ENCODE data around the gene SMIM15. TPM values are rescaled to one million over a fixed set of nuclear protein-coding genes. Genes with fewer than 3 reads are reported as not detected.
A peak's percentile ranks its signal among the peaks of the same experiment; 100 is the strongest.

Gene SMIM15
- total and polyA plus RNA-seq, 2 of the 13 experiments (the other 11 are each of a cell fraction or from before 2014, with no cell fraction given), result 12.7 to 58.2 TPM

DNA sequence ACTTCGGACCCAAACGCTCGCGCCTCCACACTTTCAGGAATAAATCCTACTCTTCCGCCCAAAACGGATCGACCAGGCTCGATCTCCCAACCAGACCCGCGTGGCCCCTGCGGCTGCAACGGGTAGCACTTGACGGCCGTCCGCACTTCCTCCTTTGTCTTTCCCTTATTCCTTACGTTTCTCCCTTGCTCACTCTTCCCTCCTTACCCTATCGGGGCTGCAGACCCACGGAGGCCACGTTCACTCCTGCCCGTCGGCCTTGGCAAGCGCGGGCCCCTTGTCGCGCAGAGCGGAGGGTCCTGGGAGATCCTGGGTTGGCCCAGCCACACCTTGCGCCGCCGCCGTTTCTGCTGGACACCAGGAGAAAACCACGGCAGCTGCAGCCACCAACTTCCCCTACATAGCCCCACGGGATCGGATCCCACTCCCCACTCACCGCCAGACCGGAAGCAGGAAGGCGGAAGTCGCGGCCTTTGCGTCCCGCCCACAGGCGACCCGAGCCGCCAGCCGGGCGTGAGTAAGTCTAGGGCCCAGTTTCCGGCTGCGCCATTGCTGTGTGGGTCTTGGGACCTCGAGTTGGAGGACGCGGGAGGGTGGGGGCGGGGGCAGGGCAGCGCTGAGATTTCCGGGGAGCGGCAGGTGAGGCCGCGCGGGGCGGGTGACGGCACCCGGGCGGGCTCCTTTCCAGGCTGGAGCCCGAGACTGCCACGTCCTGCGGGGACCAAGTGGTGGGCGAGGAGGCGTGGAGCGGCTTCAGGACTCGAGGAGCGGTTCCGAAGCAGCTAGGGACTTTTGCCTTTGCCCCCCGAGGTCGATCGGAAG, at the start of gene SMIM15 (continued):
- TF ChIP-seq, protein P1, sequence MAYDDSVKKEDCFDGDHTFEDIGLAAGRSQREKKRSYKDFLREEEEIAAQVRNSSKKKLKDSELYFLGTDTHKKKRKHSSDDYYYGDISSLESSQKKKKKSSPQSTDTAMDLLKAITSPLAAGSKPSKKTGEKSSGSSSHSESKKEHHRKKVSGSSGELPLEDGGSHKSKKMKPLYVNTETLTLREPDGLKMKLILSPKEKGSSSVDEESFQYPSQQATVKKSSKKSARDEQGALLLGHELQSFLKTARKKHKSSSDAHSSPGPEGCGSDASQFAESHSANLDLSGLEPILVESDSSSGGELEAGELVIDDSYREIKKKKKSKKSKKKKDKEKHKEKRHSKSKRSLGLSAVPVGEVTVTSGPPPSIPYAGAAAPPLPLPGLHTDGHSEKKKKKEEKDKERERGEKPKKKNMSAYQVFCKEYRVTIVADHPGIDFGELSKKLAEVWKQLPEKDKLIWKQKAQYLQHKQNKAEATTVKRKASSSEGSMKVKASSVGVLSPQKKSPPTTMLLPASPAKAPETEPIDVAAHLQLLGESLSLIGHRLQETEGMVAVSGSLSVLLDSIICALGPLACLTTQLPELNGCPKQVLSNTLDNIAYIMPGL (CRISPR knock-in tag; IDR thresholded peaks at IDR 0.05; ENCODE audit: borderline replicate concordance in 1 of 2, low read depth in 1 of 2), result peak; percentile 62 to 87
- no peak for TF ChIP-seq CHD4 (IDR thresholded peaks at IDR 0.05; ENCODE audit: borderline replicate concordance, low read length)
- no peak for TF ChIP-seq ATAD3A (CRISPR knock-in tag; IDR thresholded peaks at IDR 0.05)
- TF ChIP-seq DZIP1 (CRISPR knock-in tag; IDR thresholded peaks at IDR 0.05), result peak; percentile 86; the same call in 1 of the 2 replicates
- TF ChIP-seq, protein P2, sequence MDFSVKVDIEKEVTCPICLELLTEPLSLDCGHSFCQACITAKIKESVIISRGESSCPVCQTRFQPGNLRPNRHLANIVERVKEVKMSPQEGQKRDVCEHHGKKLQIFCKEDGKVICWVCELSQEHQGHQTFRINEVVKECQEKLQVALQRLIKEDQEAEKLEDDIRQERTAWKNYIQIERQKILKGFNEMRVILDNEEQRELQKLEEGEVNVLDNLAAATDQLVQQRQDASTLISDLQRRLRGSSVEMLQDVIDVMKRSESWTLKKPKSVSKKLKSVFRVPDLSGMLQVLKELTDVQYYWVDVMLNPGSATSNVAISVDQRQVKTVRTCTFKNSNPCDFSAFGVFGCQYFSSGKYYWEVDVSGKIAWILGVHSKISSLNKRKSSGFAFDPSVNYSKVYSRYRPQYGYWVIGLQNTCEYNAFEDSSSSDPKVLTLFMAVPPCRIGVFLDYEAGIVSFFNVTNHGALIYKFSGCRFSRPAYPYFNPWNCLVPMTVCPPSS (IDR thresholded peaks at IDR 0.05), result no peak
- TF ChIP-seq ZNF543 (CRISPR knock-in tag; IDR thresholded peaks at IDR 0.05), result peak; percentile 76
- TF ChIP-seq AHR (CRISPR knock-in tag; IDR thresholded peaks at IDR 0.05), result peak; percentile 14; the same call in 1 of the 2 replicates
- TF ChIP-seq DMAP1 (CRISPR knock-in tag; IDR thresholded peaks at IDR 0.05), result peak; percentile 85
- TF ChIP-seq, protein P3, sequence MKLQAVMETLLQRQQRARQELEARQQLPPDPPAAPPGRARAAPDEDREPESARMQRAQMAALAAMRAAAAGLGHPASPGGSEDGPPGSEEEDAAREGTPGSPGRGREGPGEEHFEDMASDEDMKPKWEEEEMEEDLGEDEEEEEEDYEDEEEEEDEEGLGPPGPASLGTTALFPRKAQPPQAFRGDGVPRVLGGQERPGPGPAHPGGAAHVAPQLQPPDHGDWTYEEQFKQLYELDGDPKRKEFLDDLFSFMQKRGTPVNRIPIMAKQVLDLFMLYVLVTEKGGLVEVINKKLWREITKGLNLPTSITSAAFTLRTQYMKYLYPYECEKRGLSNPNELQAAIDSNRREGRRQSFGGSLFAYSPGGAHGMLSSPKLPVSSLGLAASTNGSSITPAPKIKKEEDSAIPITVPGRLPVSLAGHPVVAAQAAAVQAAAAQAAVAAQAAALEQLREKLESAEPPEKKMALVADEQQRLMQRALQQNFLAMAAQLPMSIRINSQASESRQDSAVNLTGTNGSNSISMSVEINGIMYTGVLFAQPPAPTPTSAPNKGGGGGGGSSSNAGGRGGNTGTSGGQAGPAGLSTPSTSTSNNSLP (IDR thresholded peaks at IDR 0.05; ENCODE audit: low read depth, low read length), result no peak
- peak; percentile 80 for TF ChIP-seq ZNF605 (CRISPR knock-in tag; IDR thresholded peaks at IDR 0.05)
- TF ChIP-seq, protein P4, sequence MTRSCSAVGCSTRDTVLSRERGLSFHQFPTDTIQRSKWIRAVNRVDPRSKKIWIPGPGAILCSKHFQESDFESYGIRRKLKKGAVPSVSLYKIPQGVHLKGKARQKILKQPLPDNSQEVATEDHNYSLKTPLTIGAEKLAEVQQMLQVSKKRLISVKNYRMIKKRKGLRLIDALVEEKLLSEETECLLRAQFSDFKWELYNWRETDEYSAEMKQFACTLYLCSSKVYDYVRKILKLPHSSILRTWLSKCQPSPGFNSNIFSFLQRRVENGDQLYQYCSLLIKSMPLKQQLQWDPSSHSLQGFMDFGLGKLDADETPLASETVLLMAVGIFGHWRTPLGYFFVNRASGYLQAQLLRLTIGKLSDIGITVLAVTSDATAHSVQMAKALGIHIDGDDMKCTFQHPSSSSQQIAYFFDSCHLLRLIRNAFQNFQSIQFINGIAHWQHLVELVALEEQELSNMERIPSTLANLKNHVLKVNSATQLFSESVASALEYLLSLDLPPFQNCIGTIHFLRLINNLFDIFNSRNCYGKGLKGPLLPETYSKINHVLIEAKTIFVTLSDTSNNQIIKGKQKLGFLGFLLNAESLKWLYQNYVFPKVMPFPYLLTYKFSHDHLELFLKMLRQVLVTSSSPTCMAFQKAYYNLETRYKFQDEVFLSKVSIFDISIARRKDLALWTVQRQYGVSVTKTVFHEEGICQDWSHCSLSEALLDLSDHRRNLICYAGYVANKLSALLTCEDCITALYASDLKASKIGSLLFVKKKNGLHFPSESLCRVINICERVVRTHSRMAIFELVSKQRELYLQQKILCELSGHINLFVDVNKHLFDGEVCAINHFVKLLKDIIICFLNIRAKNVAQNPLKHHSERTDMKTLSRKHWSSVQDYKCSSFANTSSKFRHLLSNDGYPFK (CRISPR knock-in tag; IDR thresholded peaks at IDR 0.05; ENCODE audit: borderline replicate concordance), result peak; percentile 85
- TF ChIP-seq, protein P5, sequence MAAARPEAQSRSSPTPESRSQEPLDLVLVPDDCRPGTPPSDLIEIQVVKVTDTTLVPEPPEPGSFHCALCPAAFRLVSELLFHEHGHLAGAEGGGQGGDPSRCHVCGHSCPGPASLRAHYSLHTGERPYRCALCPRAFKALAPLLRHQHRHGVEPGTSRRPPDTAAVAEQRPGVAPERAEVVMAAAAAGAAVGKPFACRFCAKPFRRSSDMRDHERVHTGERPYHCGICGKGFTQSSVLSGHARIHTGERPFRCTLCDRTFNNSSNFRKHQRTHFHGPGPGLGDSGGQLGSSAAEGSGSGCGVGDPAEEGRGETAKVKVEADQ (CRISPR knock-in tag; IDR thresholded peaks at IDR 0.05; ENCODE audit: borderline replicate concordance), result no peak
- TF ChIP-seq RBM22 (optimal IDR thresholded peaks at IDR 0.05; ENCODE audit: low read length), result peak; percentile 85
- TF ChIP-seq ELF1 (CRISPR knock-in tag; IDR thresholded peaks at IDR 0.05), result peak; percentile 98
- TF ChIP-seq ZNF749 (CRISPR knock-in tag; IDR thresholded peaks at IDR 0.05; ENCODE audit: borderline replicate concordance), result no peak
- TF ChIP-seq SRF (IDR thresholded peaks at IDR 0.05; ENCODE audit: low read depth, low read length), result no peak
- TF ChIP-seq HMG20A (CRISPR knock-in tag; IDR thresholded peaks at IDR 0.05; ENCODE audit: borderline replicate concordance), result no peak
